Measurements from ENCODE around the gene PTGS1.

Gene PTGS1

GRCh38 chr9:122376796-122377195 is 6.0 kb downstream of the PTGS1 start:
- DNase-seq = no peak

DNA sequence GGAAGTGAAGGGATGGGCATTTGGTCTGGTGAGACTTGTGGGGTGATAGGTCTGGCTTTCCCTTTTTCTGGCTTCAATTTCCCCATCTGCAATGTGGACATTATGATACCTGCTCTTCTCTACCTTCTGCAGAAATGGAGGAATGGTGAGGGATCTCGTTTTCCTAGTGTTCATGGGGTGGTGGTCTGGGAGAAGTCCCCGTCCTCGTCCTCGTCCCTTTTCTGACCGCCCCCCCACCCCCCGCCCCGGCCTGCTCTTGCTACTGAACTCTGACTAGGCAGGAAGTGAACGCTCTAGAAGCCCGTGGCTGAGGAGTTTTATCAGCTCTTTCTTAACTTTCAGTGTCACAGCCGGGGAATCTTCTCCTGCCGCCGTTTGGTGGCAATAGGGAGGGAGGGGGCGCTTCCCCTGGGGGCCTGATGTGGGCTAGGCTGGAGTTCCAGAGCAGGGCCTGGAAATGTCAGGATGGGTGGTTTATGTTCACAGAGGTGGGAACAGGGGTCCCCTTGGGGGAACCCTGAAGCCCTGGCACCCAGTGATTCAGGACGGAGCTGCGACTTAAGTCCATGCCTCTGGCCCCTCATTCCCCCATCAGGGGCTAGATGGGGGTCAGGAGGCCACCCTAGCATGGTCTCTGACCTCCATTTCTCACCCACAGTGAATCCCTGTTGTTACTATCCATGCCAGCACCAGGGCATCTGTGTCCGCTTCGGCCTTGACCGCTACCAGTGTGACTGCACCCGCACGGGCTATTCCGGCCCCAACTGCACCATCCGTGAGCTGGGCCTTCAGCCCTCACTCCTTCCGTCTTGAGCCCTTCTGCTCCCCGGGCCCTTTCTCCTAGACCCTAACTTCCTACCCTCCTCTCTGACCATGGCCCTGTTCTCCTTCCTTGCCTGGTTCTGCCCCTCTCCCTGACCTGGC is 6.7 kb downstream of the PTGS1 start:
- no peak for DNase-seq

- DNase-seq = no peak
These were observed 7.4 kb downstream of the PTGS1 start for GRCh38 chr9:122378236-122378635.

- DNase-seq = no peak
These were observed 8.5 kb downstream of the PTGS1 start for GRCh38 chr9:122379340-122379739.

GRCh38 chr9:122380293-122380692 is 9.5 kb downstream of the PTGS1 start:
- no peak for DNase-seq

GRCh38 chr9:122381206-122381950 is 10.6 kb downstream of the PTGS1 start:
- DNase-seq = no peak

- no peak for DNase-seq
These were observed 12.4 kb downstream of the PTGS1 start for GRCh38 chr9:122382901-122383850.

GRCh38 chr9:122383992-122384461 is 13.2 kb downstream of the PTGS1 start:
- no peak for DNase-seq

DNA sequence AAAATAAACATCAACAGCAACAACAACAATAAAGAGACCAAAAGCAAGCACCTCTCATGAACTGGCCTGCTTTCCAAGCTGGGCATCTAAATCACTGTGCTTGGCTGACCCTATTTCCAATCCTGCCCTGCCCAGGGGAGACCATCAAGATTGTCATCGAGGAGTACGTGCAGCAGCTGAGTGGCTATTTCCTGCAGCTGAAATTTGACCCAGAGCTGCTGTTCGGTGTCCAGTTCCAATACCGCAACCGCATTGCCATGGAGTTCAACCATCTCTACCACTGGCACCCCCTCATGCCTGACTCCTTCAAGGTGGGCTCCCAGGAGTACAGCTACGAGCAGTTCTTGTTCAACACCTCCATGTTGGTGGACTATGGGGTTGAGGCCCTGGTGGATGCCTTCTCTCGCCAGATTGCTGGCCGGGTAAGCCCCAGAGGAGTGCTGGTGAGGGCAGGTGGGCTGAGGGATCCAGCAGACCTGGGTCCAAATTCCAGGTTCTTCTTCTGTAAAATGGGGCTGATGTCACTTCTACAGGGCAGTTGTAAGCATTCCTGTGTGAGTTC is 15.6 kb downstream of the PTGS1 start:
- no peak for DNase-seq

DNA sequence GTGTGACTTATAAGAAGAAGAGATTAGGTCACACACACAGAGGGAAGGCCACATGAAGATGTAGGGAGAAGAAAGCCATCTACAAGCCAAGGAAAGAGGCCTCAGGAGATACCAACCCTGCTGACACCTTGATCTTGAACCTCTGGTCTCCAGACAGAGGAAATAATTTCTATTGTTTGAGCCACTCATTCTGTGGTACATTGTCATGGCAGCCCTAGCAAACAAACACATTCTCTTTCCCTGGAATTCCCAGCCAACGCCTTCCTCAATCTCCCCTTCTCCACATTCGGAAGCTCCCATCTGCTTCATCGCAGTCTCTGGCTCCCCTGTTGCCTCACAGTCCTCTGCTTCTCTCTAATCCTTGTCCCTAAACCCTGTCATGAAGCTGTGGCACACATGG is 16.7 kb downstream of the PTGS1 start:
- no peak for DNase-seq

DNA sequence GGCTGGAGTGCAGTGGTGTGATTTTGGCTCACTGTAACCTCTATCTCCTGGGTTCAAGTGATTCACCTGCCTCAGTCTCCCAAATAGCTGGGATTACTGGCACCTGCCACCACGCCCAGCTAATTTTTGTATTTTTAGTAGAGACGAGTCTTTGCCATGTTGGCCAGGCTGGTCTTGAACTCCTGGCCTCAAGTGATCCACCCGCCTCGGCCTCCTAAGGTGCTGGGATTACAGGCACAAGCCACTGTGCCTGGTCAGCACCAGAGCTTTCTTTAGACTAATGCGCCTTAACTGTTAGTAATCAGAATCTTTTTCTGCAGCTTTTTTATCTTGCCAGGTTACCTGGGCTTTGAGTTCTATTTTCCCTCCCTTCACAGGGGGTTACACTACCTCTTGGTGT is 18.4 kb downstream of the PTGS1 start:
- no peak for DNase-seq

GRCh38 chr9:122389799-122390481 is 19.1 kb downstream of the PTGS1 start:
- no peak for DNase-seq

GRCh38 chr9:122392284-122392683 is 21.5 kb downstream of the PTGS1 start:
- no peak for DNase-seq

DNA sequence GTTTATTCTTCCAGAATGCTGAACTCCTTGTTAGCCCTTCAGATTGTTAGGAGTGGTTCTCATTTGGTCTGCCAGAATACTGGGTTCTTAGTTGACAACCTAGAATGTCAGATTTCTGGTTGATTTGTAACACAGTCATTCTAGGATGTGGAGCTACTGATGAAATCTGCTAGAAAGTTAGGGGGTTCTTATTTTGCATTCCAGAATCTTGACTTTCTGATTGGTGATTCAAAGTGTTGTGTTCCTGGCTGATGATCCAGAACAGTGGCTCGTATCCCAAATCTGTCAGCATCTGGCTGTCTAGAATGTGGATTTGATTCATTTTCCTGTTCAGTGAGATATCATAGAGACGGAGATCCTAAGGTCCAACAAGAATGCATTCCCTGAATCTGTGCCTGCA is 21.9 kb downstream of the PTGS1 start:
- DNase-seq = no peak

GRCh38 chr9:122393284-122393983 is 22.6 kb downstream of the PTGS1 start:
- no peak for DNase-seq

DNA sequence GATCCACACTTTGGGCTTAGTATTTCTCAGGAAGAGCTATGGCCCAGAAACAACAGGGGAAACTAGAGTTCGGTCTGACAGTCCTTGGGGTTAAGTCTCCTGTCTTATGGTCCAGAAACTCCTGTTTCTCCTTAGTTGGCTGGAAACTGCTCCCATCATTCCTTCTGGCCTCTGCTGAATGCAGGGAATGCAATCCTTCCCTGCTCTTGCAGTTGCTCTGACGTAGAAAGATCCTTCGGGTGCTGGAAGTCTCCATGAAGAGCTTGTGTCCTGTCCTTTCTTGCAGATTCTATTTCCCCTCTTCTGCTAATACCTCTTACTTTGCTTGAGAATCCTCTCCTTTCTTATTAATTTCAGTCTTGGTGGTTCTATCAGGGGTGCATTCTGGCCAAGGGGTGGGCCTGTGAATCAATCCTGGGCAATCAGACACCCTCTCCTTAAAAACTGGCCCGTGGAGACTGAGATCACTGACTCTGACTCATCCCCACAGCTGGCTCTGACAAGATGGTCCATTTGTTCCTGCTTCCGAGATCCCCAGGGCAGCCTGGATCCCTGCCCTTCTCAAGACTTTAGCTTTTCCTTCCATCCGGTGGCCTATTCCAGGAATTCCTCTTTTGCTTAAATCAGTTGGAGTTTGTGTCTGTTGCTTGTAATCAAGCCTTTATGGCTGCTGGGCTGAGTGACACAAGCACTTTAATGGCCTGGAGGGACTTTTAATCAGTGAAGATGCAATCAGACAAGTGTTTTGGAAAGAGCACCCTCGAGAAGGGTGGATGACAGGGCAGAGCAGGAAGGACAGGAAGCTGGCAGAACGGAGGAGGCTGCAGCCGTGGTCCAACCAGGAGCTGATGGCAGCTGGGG is 23.7 kb downstream of the PTGS1 start:
- DNase-seq = no peak

DNA sequence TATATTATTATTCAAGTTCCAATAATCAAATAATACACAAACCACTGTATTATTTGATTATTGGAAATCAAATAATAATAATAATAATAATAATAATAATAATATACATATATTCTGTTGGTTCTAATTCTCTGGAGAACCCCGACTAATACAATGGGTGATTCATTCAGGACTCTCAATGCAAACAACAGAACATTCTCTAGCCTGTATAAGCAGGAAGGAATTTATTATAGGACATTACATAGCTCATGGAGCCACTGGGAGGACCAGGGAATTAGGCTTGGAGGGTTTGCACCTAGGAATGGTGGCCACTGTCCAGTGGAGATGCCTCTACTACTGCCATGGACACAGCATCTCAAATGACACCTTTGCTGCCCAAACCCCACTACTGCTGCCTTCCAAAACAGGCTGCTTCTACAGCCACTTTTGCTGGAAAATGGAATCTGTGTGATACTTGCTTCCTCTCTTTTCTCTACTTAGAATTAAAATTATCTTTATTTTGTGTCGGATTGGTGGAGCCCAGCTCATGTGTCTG is 25.9 kb downstream of the PTGS1 start:
- no peak for DNase-seq

- no peak for DNase-seq
These were observed 26.9 kb downstream of the PTGS1 start for GRCh38 chr9:122397749-122398148.

DNA sequence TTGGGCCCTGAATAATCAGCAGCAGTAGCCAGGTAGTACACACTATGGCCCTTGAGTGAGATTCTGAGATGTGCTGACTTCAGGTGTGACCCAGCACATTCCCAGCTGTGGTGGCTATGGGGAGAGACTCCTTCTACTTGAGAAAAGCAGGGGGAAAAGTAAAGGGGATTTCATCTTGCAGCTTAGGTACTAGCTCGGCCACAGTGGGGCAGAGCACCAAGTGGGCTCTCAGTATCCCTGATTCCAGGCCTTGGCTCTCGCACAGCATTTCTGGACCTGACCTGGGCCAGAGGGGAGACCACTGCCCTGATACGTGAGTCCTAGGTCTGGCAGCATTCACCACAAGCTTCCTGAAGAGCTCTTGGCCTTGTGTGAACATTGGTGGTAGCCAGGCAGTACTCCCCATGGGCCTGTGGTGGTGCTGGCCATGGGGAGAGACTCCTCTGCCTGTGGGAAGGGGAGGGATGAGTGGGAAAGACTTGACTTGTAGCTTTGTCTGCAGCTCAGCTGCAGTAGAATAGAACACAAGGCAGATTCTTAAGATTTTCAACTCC is 27.6 kb downstream of the PTGS1 start:
- no peak for DNase-seq

- no peak for DNase-seq
These were observed 31.1 kb downstream of the PTGS1 start for GRCh38 chr9:122401896-122402295.

All from central memory CD4-positive, alpha-beta T cell (primary cell).